ENCODE measurements around the gene SPARCL1.

- no peak for TF ChIP-seq CTCF (IDR thresholded peaks at IDR 0.05 in 4 of 5, conservative IDR thresholded peaks at IDR 0.05 in 1 of 5)
- no peak for TF ChIP-seq POLR2A (IDR thresholded peaks at IDR 0.05)
Observed at GRCh38 chr4:87493115-87493514, 36.1 kb downstream of the SPARCL1 start.
